Cardiac muscle cell (in vitro differentiated cells and primary cell): ENCODE results near the gene TMEM81. TPM values are rescaled to one million over a fixed set of nuclear protein-coding genes. Genes with fewer than 3 reads are reported as not detected.

Source experiments
- DNase-seq, 2 donors: peaks; one replicate each; pipeline versions ENCODE4 v3.0.0 to v3.0.0-alpha.2; 2010 to 2017; ENCODE audit warnings: low read depth in 1 of 2, low spot score in 1 of 2
- H3K27ac ChIP-seq: fragments of 200-600 bp; sonication (generic); 2 replicates; pipeline ENCODE4 v1.5.1; 2016
- H3K27me3 ChIP-seq: fragments of 200-600 bp; sonication (generic); 2 replicates; pipeline ENCODE4 v1.6.0; 2016; ENCODE audit warnings: control low read depth
- H3K36me3 ChIP-seq: fragments of 200-600 bp; sonication (generic); 2 replicates; pipeline ENCODE4 v1.5.1; 2016; ENCODE audit warnings: control low read depth
- H3K4me1 ChIP-seq: fragments of 200-600 bp; sonication (generic); 2 replicates; pipeline ENCODE4 v1.8.1; 2017; ENCODE audit warnings: low read depth, mild to moderate bottlenecking, mixed run types
- H3K4me3 ChIP-seq: fragments of 200-600 bp; sonication (generic); 2 replicates; pipeline ENCODE4 v1.5.1; 2016; ENCODE audit warnings: mild to moderate bottlenecking
- H3K9me3 ChIP-seq: fragments of 200-600 bp; sonication (generic); 2 replicates; pipeline ENCODE4 v1.5.1; 2017; ENCODE audit warnings: low read depth, mild to moderate bottlenecking, control low read depth
- polyA plus RNA-seq: library from polyadenylated mRNA; unstranded; fragments of >200 nt; fragmentation: Nextera tagmentation; extraction: Ambion mirVana; gene quantifications from 2 replicates; pipeline ENCODE4 v1.2.1, GENCODE V29; 2016
- total RNA-seq: library from RNA; depleted of rRNA; stranded (reverse); fragments of >200 nt; gene quantifications from 2 replicates; pipeline ENCODE4 v1.2.3, GENCODE V29; 2016
- TF ChIP-seq, protein P1 (sequence below): IDR thresholded peaks from 2 replicates; pipeline ENCODE4 v1.5.1; 2012; ENCODE audit warnings: low read depth, mild to moderate bottlenecking, low read length

TMEM81 gene
- total and polyA plus RNA-seq, 2 experiments from 2014 or later = 1.1 to 2.1 TPM

DNA sequence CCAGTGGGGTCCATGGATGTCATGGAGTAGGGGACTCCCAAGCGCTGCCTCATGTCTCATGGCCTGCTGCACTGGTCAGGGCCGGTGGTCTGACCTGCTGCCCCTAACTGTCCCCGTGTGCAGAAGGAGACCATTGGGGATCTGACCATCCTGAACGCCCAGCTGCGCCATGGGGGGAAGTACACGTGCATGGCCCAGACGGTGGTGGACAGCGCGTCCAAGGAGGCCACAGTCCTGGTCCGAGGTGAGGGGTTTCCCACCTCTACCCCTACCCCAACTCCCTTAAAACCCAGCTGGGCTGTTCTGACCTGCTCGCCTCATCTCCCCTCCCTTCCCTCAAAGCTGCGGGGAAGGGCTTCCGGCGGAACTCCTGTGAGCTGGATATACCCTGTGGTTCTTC is 18.6 kb downstream of the TMEM81 start:
- no peaks in the 10 kb centered on the region for H3K36me3 ChIP-seq
- H3K27me3 ChIP-seq = no peaks in the 10 kb centered on the region
- no peaks in the 10 kb centered on the region for H3K9me3 ChIP-seq
- no peak for DNase-seq
- no peak overlapping the region for H3K4me3 ChIP-seq
- H3K4me1 ChIP-seq = no peaks in the 10 kb centered on the region
- TF ChIP-seq, protein P1, sequence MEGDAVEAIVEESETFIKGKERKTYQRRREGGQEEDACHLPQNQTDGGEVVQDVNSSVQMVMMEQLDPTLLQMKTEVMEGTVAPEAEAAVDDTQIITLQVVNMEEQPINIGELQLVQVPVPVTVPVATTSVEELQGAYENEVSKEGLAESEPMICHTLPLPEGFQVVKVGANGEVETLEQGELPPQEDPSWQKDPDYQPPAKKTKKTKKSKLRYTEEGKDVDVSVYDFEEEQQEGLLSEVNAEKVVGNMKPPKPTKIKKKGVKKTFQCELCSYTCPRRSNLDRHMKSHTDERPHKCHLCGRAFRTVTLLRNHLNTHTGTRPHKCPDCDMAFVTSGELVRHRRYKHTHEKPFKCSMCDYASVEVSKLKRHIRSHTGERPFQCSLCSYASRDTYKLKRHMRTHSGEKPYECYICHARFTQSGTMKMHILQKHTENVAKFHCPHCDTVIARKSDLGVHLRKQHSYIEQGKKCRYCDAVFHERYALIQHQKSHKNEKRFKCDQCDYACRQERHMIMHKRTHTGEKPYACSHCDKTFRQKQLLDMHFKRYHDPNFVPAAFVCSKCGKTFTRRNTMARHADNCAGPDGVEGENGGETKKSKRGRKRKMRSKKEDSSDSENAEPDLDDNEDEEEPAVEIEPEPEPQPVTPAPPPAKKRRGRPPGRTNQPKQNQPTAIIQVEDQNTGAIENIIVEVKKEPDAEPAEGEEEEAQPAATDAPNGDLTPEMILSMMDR = no peak
- H3K27ac ChIP-seq = no peak overlapping the region

DNA sequence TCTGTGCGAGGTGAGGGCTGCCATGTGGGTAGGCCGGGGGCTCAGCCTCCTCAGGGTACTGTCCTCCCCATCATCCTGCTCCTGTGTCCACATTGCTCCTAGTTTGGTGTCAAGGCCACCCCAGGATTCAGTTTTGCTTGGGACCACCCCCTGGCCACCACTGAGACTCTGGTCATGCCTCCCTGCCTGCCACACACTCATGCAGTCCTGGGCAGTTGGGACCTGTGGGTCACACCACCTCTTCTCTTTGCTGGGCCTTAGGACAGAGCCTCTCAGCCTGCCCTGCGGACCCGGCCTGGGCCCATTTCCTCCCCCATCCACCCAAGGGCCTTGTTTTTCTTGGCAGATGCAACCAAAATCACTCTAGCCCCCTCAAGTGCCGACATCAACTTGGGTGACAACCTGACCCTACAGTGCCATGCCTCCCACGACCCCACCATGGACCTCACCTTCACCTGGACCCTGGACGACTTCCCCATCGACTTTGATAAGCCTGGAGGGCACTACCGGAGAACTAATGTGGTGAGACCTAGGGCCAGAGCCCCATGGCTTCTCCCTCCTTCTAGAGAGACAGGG is 19.4 kb downstream of the TMEM81 start:
- no peak for DNase-seq
- Histone ChIP-seq H3K9me3 (no peaks in the 10 kb centered on the region), H3K27me3 (no peaks in the 10 kb centered on the region), H3K4me3 (no peak overlapping the region), H3K27ac (no peak overlapping the region), H3K4me1 (no peaks in the 10 kb centered on the region), H3K36me3 (no peaks in the 10 kb centered on the region)
- TF ChIP-seq, protein P1 = no peak

DNA sequence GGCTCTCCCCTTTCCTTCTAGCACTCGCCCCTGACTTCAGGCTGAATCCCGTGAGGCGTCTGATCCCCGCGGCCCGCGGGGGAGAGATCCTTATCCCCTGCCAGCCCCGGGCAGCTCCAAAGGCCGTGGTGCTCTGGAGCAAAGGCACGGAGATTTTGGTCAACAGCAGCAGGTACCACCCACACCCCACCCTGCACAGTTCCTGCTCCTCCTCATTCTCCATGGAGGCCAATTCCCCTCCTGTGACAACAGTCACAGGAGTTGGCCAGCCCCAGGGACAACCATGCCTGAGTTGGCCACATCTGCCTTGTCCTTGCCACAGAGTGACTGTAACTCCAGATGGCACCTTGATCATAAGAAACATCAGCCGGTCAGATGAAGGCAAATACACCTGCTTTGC is 20.0 kb downstream of the TMEM81 start:
- Histone ChIP-seq H3K4me1 (no peaks in the 10 kb centered on the region), H3K36me3 (no peaks in the 10 kb centered on the region), H3K27me3 (no peaks in the 10 kb centered on the region), H3K9me3 (no peaks in the 10 kb centered on the region), H3K4me3 (no peak overlapping the region), H3K27ac (no peak overlapping the region)
- no peak for DNase-seq
- TF ChIP-seq, protein P1 = no peak

DNA sequence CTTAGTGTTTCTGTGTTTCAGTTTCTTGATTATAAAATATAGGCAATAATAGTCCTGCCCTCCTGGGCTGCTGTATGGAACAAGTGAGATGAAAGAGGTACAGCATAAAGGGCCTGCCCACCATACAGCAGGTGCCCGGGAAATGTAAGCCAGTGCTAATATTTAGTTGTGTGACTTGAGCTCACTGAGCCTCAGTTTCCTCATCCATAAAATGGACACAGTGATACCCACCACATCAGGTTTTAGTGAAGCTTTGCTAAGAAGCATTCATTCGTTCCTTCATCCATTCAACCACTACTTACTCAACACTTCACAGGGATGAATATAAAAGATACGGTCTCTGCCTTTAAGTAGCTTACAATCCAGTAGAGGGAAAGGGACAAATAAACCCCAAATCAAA is 21.4 kb downstream of the TMEM81 start:
- Histone ChIP-seq H3K27ac (no peak overlapping the region), H3K36me3 (no peaks in the 10 kb centered on the region), H3K4me3 (no peak overlapping the region), H3K27me3 (peaks cover 6% of the 10 kb centered on the region), H3K9me3 (no peaks in the 10 kb centered on the region), H3K4me1 (no peaks in the 10 kb centered on the region)
- DNase-seq = no peak
- TF ChIP-seq, protein P1 = no peak

DNA sequence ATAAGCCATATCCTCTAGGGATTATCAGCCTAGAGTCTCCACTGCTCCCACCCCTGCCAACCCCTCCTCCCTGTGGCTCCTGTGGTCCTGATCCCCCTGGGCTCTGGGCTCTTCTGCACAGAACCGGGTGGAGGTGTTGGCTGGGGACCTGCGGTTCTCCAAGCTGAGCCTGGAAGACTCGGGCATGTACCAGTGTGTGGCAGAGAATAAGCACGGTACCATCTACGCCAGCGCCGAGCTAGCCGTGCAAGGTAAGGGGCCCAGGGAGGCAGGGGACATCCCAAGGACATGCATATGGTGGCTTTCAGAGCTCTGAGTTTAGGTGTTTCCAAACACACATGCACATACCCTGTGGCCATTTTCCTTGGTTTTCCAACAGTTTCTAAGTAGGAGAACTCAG is 21.9 kb downstream of the TMEM81 start:
- no peaks in the 10 kb centered on the region for H3K4me1 ChIP-seq

More for the DNA sequence above, 21.9 kb downstream of the TMEM81 start:
- Histone ChIP-seq H3K9me3 (no peaks in the 10 kb centered on the region), H3K27ac (no peak overlapping the region), H3K36me3 (no peaks in the 10 kb centered on the region), H3K27me3 (peaks cover 6% of the 10 kb centered on the region), H3K4me3 (no peak overlapping the region)
- DNase-seq = no peak
- TF ChIP-seq, protein P1 = no peak
